ENCODE measurements around the gene TTC28.

The TTC28 gene

GRCh38 chr22:28018461-28018927 lies 661.1 kb downstream of the TTC28 start:
- Histone ChIP-seq H3K36me3 (ENCODE audit: control insufficient read depth, insufficient read depth, low read length) (no peaks in the 10 kb centered on the region), H3K4me3 (ENCODE audit: low read depth, low read length) (no peak overlapping the region), H3K4me1 (ENCODE audit: control insufficient read depth, insufficient read depth, low read length) (no peaks in the 10 kb centered on the region), H3K9me3 (ENCODE audit: control insufficient read depth, insufficient read depth, low read length) (no peaks in the 10 kb centered on the region), H3K9ac (ENCODE audit: low read depth, low read length) (no peak overlapping the region), H3K27me3 (ENCODE audit: control insufficient read depth, insufficient read depth, low read length) (no peaks in the 10 kb centered on the region)

GRCh38 chr22:28017859-28018258 lies 661.8 kb downstream of the TTC28 start:
- H3K4me3 ChIP-seq (ENCODE audit: low read depth, low read length): no peak overlapping the region
- no peaks in the 10 kb centered on the region for H3K36me3 ChIP-seq (ENCODE audit: control insufficient read depth, insufficient read depth, low read length)
- H3K4me1 ChIP-seq (ENCODE audit: control insufficient read depth, insufficient read depth, low read length): no peaks in the 10 kb centered on the region
- no peaks in the 10 kb centered on the region for H3K27me3 ChIP-seq (ENCODE audit: control insufficient read depth, insufficient read depth, low read length)
- no peak overlapping the region for H3K9ac ChIP-seq (ENCODE audit: low read depth, low read length)
- H3K9me3 ChIP-seq (ENCODE audit: control insufficient read depth, insufficient read depth, low read length): no peaks in the 10 kb centered on the region

- Histone ChIP-seq H3K9ac (ENCODE audit: low read depth, low read length) (no peak overlapping the region), H3K4me1 (ENCODE audit: control insufficient read depth, insufficient read depth, low read length) (no peaks in the 10 kb centered on the region), H3K4me3 (ENCODE audit: low read depth, low read length) (no peak overlapping the region), H3K36me3 (ENCODE audit: control insufficient read depth, insufficient read depth, low read length) (no peaks in the 10 kb centered on the region), H3K27me3 (ENCODE audit: control insufficient read depth, insufficient read depth, low read length) (no peaks in the 10 kb centered on the region), H3K9me3 (ENCODE audit: control insufficient read depth, insufficient read depth, low read length) (no peaks in the 10 kb centered on the region)
Observed at GRCh38 chr22:28017558-28017820, 662.2 kb downstream of the TTC28 start.

- Histone ChIP-seq H3K9me3 (ENCODE audit: control insufficient read depth, insufficient read depth, low read length) (no peaks in the 10 kb centered on the region), H3K4me3 (ENCODE audit: low read depth, low read length) (no peak overlapping the region), H3K36me3 (ENCODE audit: control insufficient read depth, insufficient read depth, low read length) (no peaks in the 10 kb centered on the region), H3K4me1 (ENCODE audit: control insufficient read depth, insufficient read depth, low read length) (no peaks in the 10 kb centered on the region), H3K27me3 (ENCODE audit: control insufficient read depth, insufficient read depth, low read length) (no peaks in the 10 kb centered on the region), H3K9ac (ENCODE audit: low read depth, low read length) (no peak overlapping the region)
Observed at GRCh38 chr22:28016781-28017557, 662.7 kb downstream of the TTC28 start.

GRCh38 chr22:28015676-28016601 lies 663.7 kb downstream of the TTC28 start:
- H3K27me3 ChIP-seq (ENCODE audit: control insufficient read depth, insufficient read depth, low read length): no peaks in the 10 kb centered on the region
- H3K4me1 ChIP-seq (ENCODE audit: control insufficient read depth, insufficient read depth, low read length): no peaks in the 10 kb centered on the region
- no peak overlapping the region for H3K4me3 ChIP-seq (ENCODE audit: low read depth, low read length)
- H3K9ac ChIP-seq (ENCODE audit: low read depth, low read length): no peak overlapping the region
- H3K36me3 ChIP-seq (ENCODE audit: control insufficient read depth, insufficient read depth, low read length): no peaks in the 10 kb centered on the region
- no peaks in the 10 kb centered on the region for H3K9me3 ChIP-seq (ENCODE audit: control insufficient read depth, insufficient read depth, low read length)

GRCh38 chr22:28015046-28015425 lies 664.6 kb downstream of the TTC28 start:
- Histone ChIP-seq H3K27me3 (ENCODE audit: control insufficient read depth, insufficient read depth, low read length) (no peaks in the 10 kb centered on the region), H3K4me3 (ENCODE audit: low read depth, low read length) (no peak overlapping the region), H3K9me3 (ENCODE audit: control insufficient read depth, insufficient read depth, low read length) (no peaks in the 10 kb centered on the region), H3K4me1 (ENCODE audit: control insufficient read depth, insufficient read depth, low read length) (no peaks in the 10 kb centered on the region), H3K9ac (ENCODE audit: low read depth, low read length) (no peak overlapping the region), H3K36me3 (ENCODE audit: control insufficient read depth, insufficient read depth, low read length) (no peaks in the 10 kb centered on the region)

GRCh38 chr22:28014211-28015045 lies 665.2 kb downstream of the TTC28 start:
- H3K36me3 ChIP-seq (ENCODE audit: control insufficient read depth, insufficient read depth, low read length): no peaks in the 10 kb centered on the region
- no peaks in the 10 kb centered on the region for H3K4me1 ChIP-seq (ENCODE audit: control insufficient read depth, insufficient read depth, low read length)
- no peaks in the 10 kb centered on the region for H3K27me3 ChIP-seq (ENCODE audit: control insufficient read depth, insufficient read depth, low read length)
- H3K9me3 ChIP-seq (ENCODE audit: control insufficient read depth, insufficient read depth, low read length): no peaks in the 10 kb centered on the region
- no peak overlapping the region for H3K4me3 ChIP-seq (ENCODE audit: low read depth, low read length)
- H3K9ac ChIP-seq (ENCODE audit: low read depth, low read length): no peak overlapping the region

- Histone ChIP-seq H3K4me1 (ENCODE audit: control insufficient read depth, insufficient read depth, low read length) (no peaks in the 10 kb centered on the region), H3K9me3 (ENCODE audit: control insufficient read depth, insufficient read depth, low read length) (no peaks in the 10 kb centered on the region), H3K36me3 (ENCODE audit: control insufficient read depth, insufficient read depth, low read length) (no peaks in the 10 kb centered on the region), H3K27me3 (ENCODE audit: control insufficient read depth, insufficient read depth, low read length) (no peaks in the 10 kb centered on the region), H3K9ac (ENCODE audit: low read depth, low read length) (no peak overlapping the region), H3K4me3 (ENCODE audit: low read depth, low read length) (no peak overlapping the region)
Observed at GRCh38 chr22:28013611-28014010, 666.0 kb downstream of the TTC28 start.

- Histone ChIP-seq H3K36me3 (ENCODE audit: control insufficient read depth, insufficient read depth, low read length) (no peaks in the 10 kb centered on the region), H3K4me3 (ENCODE audit: low read depth, low read length) (no peak overlapping the region), H3K27me3 (ENCODE audit: control insufficient read depth, insufficient read depth, low read length) (no peaks in the 10 kb centered on the region), H3K4me1 (ENCODE audit: control insufficient read depth, insufficient read depth, low read length) (no peaks in the 10 kb centered on the region), H3K9ac (ENCODE audit: low read depth, low read length) (no peak overlapping the region), H3K9me3 (ENCODE audit: control insufficient read depth, insufficient read depth, low read length) (no peaks in the 10 kb centered on the region)
Observed at GRCh38 chr22:28012832-28013460, 666.7 kb downstream of the TTC28 start.

- H3K36me3 ChIP-seq (ENCODE audit: control insufficient read depth, insufficient read depth, low read length): no peaks in the 10 kb centered on the region
- no peak overlapping the region for H3K9ac ChIP-seq (ENCODE audit: low read depth, low read length)
Observed at GRCh38 chr22:28009272-28009827, 670.3 kb downstream of the TTC28 start.

GRCh38 chr22:28008649-28009048 lies 671.0 kb downstream of the TTC28 start:
- no peaks in the 10 kb centered on the region for H3K9me3 ChIP-seq (ENCODE audit: control insufficient read depth, insufficient read depth, low read length)
- H3K36me3 ChIP-seq (ENCODE audit: control insufficient read depth, insufficient read depth, low read length): no peaks in the 10 kb centered on the region
- H3K27me3 ChIP-seq (ENCODE audit: control insufficient read depth, insufficient read depth, low read length): no peaks in the 10 kb centered on the region
- H3K4me1 ChIP-seq (ENCODE audit: control insufficient read depth, insufficient read depth, low read length): no peaks in the 10 kb centered on the region
- no peak overlapping the region for H3K9ac ChIP-seq (ENCODE audit: low read depth, low read length)
- H3K4me3 ChIP-seq (ENCODE audit: low read depth, low read length): no peak overlapping the region

More at GRCh38 chr22:28009272-28009827, 670.3 kb downstream of the TTC28 start:
- H3K4me3 ChIP-seq (ENCODE audit: low read depth, low read length): no peak overlapping the region
- H3K9me3 ChIP-seq (ENCODE audit: control insufficient read depth, insufficient read depth, low read length): no peaks in the 10 kb centered on the region
- no peaks in the 10 kb centered on the region for H3K27me3 ChIP-seq (ENCODE audit: control insufficient read depth, insufficient read depth, low read length)
- no peaks in the 10 kb centered on the region for H3K4me1 ChIP-seq (ENCODE audit: control insufficient read depth, insufficient read depth, low read length)
